OCI-LY1 (cell line): ENCODE results near the gene ASIC4.

Experiments used
- H2AFZ ChIP-seq: fragments of 200-600 bp; sonication (generic), shearing (Covaris generic); 2 replicates; pipeline ENCODE4 v1.6.0; 2014; ENCODE audit warnings: antibody characterized with exemption, mild to moderate bottlenecking, low read length
- H3F3A ChIP-seq: fragments of 200-600 bp; sonication (generic), shearing (Covaris generic); 2 replicates; pipeline ENCODE4 v1.6.0; 2014; ENCODE audit warnings: mild to moderate bottlenecking, antibody characterized with exemption, low read length, moderate library complexity; ENCODE audit not compliant: insufficient read depth
- H3K27ac ChIP-seq: fragments of 200-600 bp; sonication (generic); 2 replicates; pipeline ENCODE4 v1.5.1; 2014; ENCODE audit warnings: low read length, mixed run types, mild to moderate bottlenecking, low read depth; ENCODE audit not compliant: poor library complexity, severe bottlenecking
- H3K27me3 ChIP-seq: fragments of 200-600 bp; sonication (generic); 2 replicates; pipeline ENCODE4 v1.6.0; 2014; ENCODE audit warnings: antibody characterized with exemption, mild to moderate bottlenecking, low read length, moderate library complexity; ENCODE audit not compliant: insufficient read depth
- H3K36me3 ChIP-seq: fragments of 200-600 bp; sonication (generic); 2 replicates; pipeline ENCODE4 v1.6.1; 2014; ENCODE audit warnings: mild to moderate bottlenecking, antibody characterized with exemption, low read length, moderate library complexity, mixed read lengths; ENCODE audit not compliant: insufficient read depth
- H3K4me1 ChIP-seq: fragments of 200-600 bp; sonication (generic); 2 replicates; pipeline ENCODE4 v1.5.1; 2014; ENCODE audit warnings: mild to moderate bottlenecking, low read length, moderate library complexity; ENCODE audit not compliant: insufficient read depth, severe bottlenecking
- H3K4me2 ChIP-seq: fragments of 200-600 bp; sonication (generic), shearing (Covaris generic); 2 replicates; pipeline ENCODE4 v1.6.1; 2014; ENCODE audit warnings: low read length
- H3K4me3 ChIP-seq: fragments of 200-600 bp; sonication (generic); 2 replicates; pipeline ENCODE4 v1.5.1; 2014; ENCODE audit warnings: low read length, low read depth, mild to moderate bottlenecking, mixed read lengths; ENCODE audit not compliant: poor library complexity, severe bottlenecking
- H3K79me2 ChIP-seq: fragments of 200-600 bp; shearing (Covaris generic); 2 replicates; pipeline ENCODE4 v1.6.1; 2016; ENCODE audit warnings: mixed run types, low read length, mixed read lengths; ENCODE audit not compliant: insufficient read depth
- H3K9ac ChIP-seq: fragments of 200-600 bp; sonication (generic), shearing (Covaris generic); 2 replicates; pipeline ENCODE4 v1.6.1; 2014; ENCODE audit warnings: mild to moderate bottlenecking, low read length, mixed read lengths
- H3K9me2 ChIP-seq: fragments of 200-600 bp; sonication (generic), shearing (Covaris generic); 2 replicates; pipeline ENCODE4 v1.6.1; 2014; ENCODE audit warnings: low read depth, mild to moderate bottlenecking, low read length, mixed read lengths
- H3K9me3 ChIP-seq: fragments of 200-600 bp; shearing (Covaris generic); 2 replicates; pipeline ENCODE4 v1.6.1; 2014; ENCODE audit warnings: low read length, mixed read lengths
- H4K20me1 ChIP-seq: fragments of 200-600 bp; sonication (generic), shearing (Covaris generic); 2 replicates; pipeline ENCODE4 v1.6.0; 2016; ENCODE audit warnings: mild to moderate bottlenecking, low read length; ENCODE audit not compliant: insufficient read depth
- EZH2 ChIP-seq: fragments of 200-600 bp; sonication (generic), shearing (Covaris generic); IDR thresholded peaks from 2 replicates; pipeline ENCODE4 v1.8.0; 2017; ENCODE audit warnings: borderline replicate concordance, mixed run types, mild to moderate bottlenecking, antibody characterized with exemption, low read length, moderate library complexity, mixed read lengths
- TF ChIP-seq, protein P1 (sequence below): fragments of 200-600 bp; sonication (generic), shearing (Covaris generic); IDR thresholded peaks from 2 replicates; pipeline ENCODE4 v1.5.1; 2017; ENCODE audit warnings: mild to moderate bottlenecking, antibody characterized with exemption, low read length, moderate library complexity, mixed read lengths

Gene ASIC4

GRCh38 chr2:219477815-219478214, 36.5 kb upstream of the ASIC4 start:
- H3K36me3 ChIP-seq: no peaks in the 10 kb centered on the region
- no peaks in the 10 kb centered on the region for H3K79me2 ChIP-seq
- 0 out of 2 replicates have a peak, but pooled peaks cover 7% of the 10 kb centered on the region for H3K27me3 ChIP-seq
- H2AFZ ChIP-seq: no peak overlapping the region
- no peaks in the 10 kb centered on the region for H4K20me1 ChIP-seq
- H3K9ac ChIP-seq: no peak overlapping the region
- no peak for TF ChIP-seq EZH2
- TF ChIP-seq, protein P1, sequence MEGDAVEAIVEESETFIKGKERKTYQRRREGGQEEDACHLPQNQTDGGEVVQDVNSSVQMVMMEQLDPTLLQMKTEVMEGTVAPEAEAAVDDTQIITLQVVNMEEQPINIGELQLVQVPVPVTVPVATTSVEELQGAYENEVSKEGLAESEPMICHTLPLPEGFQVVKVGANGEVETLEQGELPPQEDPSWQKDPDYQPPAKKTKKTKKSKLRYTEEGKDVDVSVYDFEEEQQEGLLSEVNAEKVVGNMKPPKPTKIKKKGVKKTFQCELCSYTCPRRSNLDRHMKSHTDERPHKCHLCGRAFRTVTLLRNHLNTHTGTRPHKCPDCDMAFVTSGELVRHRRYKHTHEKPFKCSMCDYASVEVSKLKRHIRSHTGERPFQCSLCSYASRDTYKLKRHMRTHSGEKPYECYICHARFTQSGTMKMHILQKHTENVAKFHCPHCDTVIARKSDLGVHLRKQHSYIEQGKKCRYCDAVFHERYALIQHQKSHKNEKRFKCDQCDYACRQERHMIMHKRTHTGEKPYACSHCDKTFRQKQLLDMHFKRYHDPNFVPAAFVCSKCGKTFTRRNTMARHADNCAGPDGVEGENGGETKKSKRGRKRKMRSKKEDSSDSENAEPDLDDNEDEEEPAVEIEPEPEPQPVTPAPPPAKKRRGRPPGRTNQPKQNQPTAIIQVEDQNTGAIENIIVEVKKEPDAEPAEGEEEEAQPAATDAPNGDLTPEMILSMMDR: no peak
- H3K4me1 ChIP-seq: no peaks in the 10 kb centered on the region
- H3K4me2 ChIP-seq: no peak overlapping the region
- H3K9me3 ChIP-seq: no peaks in the 10 kb centered on the region
- no peak overlapping the region for H3K4me3 ChIP-seq
- no peak overlapping the region for H3K27ac ChIP-seq
- no peaks in the 10 kb centered on the region for H3F3A ChIP-seq
- no peaks in the 10 kb centered on the region for H3K9me2 ChIP-seq

DNA sequence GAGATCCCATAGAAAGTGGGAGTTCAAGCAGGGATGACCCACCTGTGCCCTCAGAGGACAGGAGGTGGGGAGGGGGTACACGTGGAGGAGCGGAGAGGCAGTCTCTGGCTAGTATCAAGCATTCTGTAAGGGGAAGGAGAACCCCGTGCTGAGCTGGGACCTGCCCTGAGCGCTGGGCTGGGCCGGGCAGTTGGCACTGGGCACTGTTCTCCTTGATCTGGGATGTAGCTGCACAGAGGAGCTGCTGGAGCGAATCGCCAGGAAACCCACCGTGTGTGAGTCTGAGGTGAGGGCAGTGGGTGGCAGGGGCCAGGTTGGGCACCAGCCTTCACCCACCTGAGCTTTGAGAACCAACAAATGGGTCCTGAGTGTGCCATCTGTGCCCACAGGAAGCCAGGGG, 35.4 kb upstream of the ASIC4 start:
- Histone ChIP-seq H3K4me2 (no peak overlapping the region), H3K36me3 (no peaks in the 10 kb centered on the region), H3K9me3 (no peaks in the 10 kb centered on the region), H2AFZ (no peak overlapping the region), H3K79me2 (no peaks in the 10 kb centered on the region), H3K9ac (no peak overlapping the region), H3K4me1 (no peaks in the 10 kb centered on the region), H3K4me3 (no peak overlapping the region), H3K9me2 (no peaks in the 10 kb centered on the region), H3K27me3 (0 out of 2 replicates have a peak, but pooled peaks cover 7% of the 10 kb centered on the region), H3F3A (no peaks in the 10 kb centered on the region), H3K27ac (no peak overlapping the region), H4K20me1 (no peaks in the 10 kb centered on the region)
- no peak for TF ChIP-seq EZH2
- TF ChIP-seq, protein P1: no peak

DNA sequence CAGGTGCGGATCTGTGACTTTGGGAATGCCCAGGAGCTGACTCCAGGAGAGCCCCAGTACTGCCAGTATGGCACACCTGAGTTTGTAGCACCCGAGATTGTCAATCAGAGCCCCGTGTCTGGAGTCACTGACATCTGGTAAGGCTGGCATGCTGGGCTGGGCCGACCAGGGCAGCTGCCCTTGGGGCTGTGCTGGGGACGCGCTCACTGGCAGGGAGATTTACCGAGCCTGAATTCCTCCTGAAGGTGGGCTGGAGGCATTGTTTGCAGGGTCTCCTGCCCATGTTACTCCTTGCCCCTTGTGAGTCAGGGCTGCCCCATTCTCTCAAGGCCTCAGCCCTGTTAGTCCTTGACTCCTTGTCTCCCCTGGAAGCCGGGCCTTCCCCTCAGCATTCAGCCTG, 34.3 kb upstream of the ASIC4 start:
- Histone ChIP-seq H3K4me1 (no peaks in the 10 kb centered on the region), H3K27ac (no peak overlapping the region), H3K9me2 (no peaks in the 10 kb centered on the region), H3K4me3 (no peak overlapping the region), H3K36me3 (no peaks in the 10 kb centered on the region), H3K4me2 (no peak overlapping the region), H3K9ac (no peak overlapping the region), H4K20me1 (no peaks in the 10 kb centered on the region), H3F3A (no peaks in the 10 kb centered on the region), H3K27me3 (0 out of 2 replicates have a peak, but pooled peaks cover 7% of the 10 kb centered on the region), H3K9me3 (no peaks in the 10 kb centered on the region), H2AFZ (no peak overlapping the region), H3K79me2 (no peaks in the 10 kb centered on the region)
- TF ChIP-seq EZH2: no peak
- TF ChIP-seq, protein P1: no peak
